Activated naive CD4-positive, alpha-beta T cell treated with anti-CD3 and anti-CD28 coated beads, Interleukin-2, amount 10 ng/mL, durations not matched to agents 7 days and 5 days (primary cell): ENCODE data around the gene PATZ1.

ENCODE experiments used
- CTCF ChIA-PET: fragments of 350-600 bp; sonication (Branson Sonifier 250); formaldehyde crosslinking; loops from one replicate; lab custom pipeline; 2021; ENCODE audit warnings: antibody characterized with exemption; lab: Charles Lee
- DNase-seq: peaks from one replicate; pipeline ENCODE4 v3.0.0-alpha.2; 2020
- H3K27ac Mint-ChIP-seq: one replicate; pipeline ENCODE4 v1.8.0; 2021; ENCODE audit warnings: mild to moderate bottlenecking, moderate library complexity, mixed read lengths
- H3K27me3 Mint-ChIP-seq: one replicate; pipeline ENCODE4 v1.8.0; 2021; ENCODE audit warnings: mild to moderate bottlenecking, mixed read lengths
- H3K36me3 Mint-ChIP-seq: one replicate; pipeline ENCODE4 v1.8.0; 2021; ENCODE audit warnings: mixed read lengths
- H3K4me1 Mint-ChIP-seq: one replicate; pipeline ENCODE4 v1.8.0; 2021; ENCODE audit warnings: mixed read lengths
- H3K4me3 Mint-ChIP-seq: one replicate; pipeline ENCODE4 v1.8.0; 2021; ENCODE audit warnings: mild to moderate bottlenecking, moderate library complexity, mixed read lengths
- H3K9me3 Mint-ChIP-seq: one replicate; pipeline ENCODE4 v1.8.0; 2021; ENCODE audit warnings: mixed read lengths

PATZ1 gene

GRCh38 chr22:31278626-31279326, 67.4 kb downstream of the PATZ1 start:
- peak; percentile 77 for DNase-seq
- Mint-ChIP-seq H3K9me3 (no peaks in the 10 kb centered on the region), H3K27me3 (no peaks in the 10 kb centered on the region), H3K4me3 (peak overlapping the region; percentile 38), H3K36me3 (peaks cover 84% of the 10 kb centered on the region), H3K27ac (peak overlapping the region; percentile 98), H3K4me1 (peaks cover 72% of the 10 kb centered on the region)
- CTCF ChIA-PET: interaction anchor here (1.0 to 2.4 kb wide), 4 partner anchors 12 to 67 kb away, joined by 3 to 10 read pairs (median 6); partner anchors contain the start of genes LIMK2 and PIK3IP1

- Mint-ChIP-seq H3K4me1 (peaks cover 66% of the 10 kb centered on the region), H3K27me3 (no peaks in the 10 kb centered on the region), H3K9me3 (no peaks in the 10 kb centered on the region), H3K36me3 (peaks cover 82% of the 10 kb centered on the region), H3K4me3 (no peak overlapping the region), H3K27ac (peak overlapping the region; percentile 98)
- CTCF ChIA-PET: interaction anchor here (1.0 to 2.4 kb wide), 5 partner anchors 12 to 66 kb away, joined by 3 to 10 read pairs (median 4); partner anchors contain the start of genes LIMK2 and PIK3IP1
- no peak for DNase-seq
These were observed 68.0 kb downstream of the PATZ1 start for GRCh38 chr22:31278151-31278621.

GRCh38 chr22:31277741-31278140, 68.4 kb downstream of the PATZ1 start:
- Mint-ChIP-seq H3K36me3 (peaks cover 81% of the 10 kb centered on the region), H3K27ac (peak overlapping the region; percentile 98)

DNA sequence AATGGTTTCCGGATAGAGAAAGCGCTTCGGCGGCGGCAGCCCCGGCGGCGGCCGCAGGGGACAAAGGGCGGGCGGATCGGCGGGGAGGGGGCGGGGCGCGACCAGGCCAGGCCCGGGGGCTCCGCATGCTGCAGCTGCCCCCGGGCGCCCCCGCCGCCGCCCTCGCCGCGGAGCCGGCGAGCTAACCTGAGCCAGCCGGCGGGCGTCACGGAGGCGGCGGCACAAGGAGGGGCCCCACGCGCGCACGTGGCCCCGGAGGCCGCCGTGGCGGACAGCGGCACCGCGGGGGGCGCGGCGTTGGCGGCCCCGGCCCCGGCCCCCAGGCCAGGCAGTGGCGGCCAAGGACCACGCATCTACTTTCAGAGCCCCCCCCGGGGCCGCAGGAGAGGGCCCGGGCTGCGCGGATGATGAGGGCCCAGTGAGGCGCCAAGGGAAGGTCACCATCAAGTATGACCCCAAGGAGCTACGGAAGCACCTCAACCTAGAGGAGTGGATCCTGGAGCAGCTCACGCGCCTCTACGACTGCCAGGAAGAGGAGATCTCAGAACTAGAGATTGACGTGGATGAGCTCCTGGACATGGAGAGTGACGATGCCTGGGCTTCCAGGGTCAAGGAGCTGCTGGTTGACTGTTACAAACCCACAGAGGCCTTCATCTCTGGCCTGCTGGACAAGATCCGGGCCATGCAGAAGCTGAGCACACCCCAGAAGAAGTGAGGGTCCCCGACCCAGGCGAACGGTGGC, 69.5 kb downstream of the PATZ1 start:
- H3K27ac Mint-ChIP-seq: peak overlapping the region; percentile 69
- H3K4me3 Mint-ChIP-seq: no peak overlapping the region
- H3K36me3 Mint-ChIP-seq: peaks cover 79% of the 10 kb centered on the region
- no peak for DNase-seq
- H3K9me3 Mint-ChIP-seq: no peaks in the 10 kb centered on the region
- no peaks in the 10 kb centered on the region for H3K27me3 Mint-ChIP-seq
- CTCF ChIA-PET: interaction anchor here (0.6 kb wide), 1 partner anchor 167 kb away, joined by 3 read pairs; no protein-coding TSS in a partner anchor
- H3K4me1 Mint-ChIP-seq: peaks cover 64% of the 10 kb centered on the region

More at GRCh38 chr22:31277741-31278140, 68.4 kb downstream of the PATZ1 start:
- CTCF ChIA-PET: interaction anchor here (1.0 to 2.4 kb wide), 5 partner anchors 13 to 66 kb away, joined by 3 to 10 read pairs (median 4); partner anchors contain the start of genes LIMK2 and PIK3IP1
- no peaks in the 10 kb centered on the region for H3K9me3 Mint-ChIP-seq
- no peak overlapping the region for H3K4me3 Mint-ChIP-seq
- DNase-seq: no peak
- H3K27me3 Mint-ChIP-seq: no peaks in the 10 kb centered on the region
- H3K4me1 Mint-ChIP-seq: peaks cover 67% of the 10 kb centered on the region
